K562 (cell line): ENCODE measurements around the gene ZFYVE1. TPM values are rescaled to one million over a fixed set of nuclear protein-coding genes. Genes with fewer than 3 reads are reported as not detected.

Experiments used
- CREB5 ChIP-seq: fragments of 250-450 bp; sonication (Bioruptor Pico); IDR thresholded peaks from 2 replicates; pipeline ENCODE4 v1.5.0; 2020; ENCODE audit warnings: mild to moderate bottlenecking
- EP300 ChIP-seq: IDR thresholded peaks from 2 replicates; pipeline ENCODE4 v1.6.1; 2012; ENCODE audit warnings: low read length, improper control_type of control experiment
- GABPA ChIP-seq: fragments of 200-800 bp; sonication (Bioruptor generic); conservative IDR thresholded peaks from 2 replicates; pipeline ENCODE4 v1.6.1; 2016; ENCODE audit warnings: low read depth, missing genetic modification characterization, missing compliant biosample characterization
- GATAD2B ChIP-seq: fragments of 450-650 bp; IDR thresholded peaks from 2 replicates; pipeline ENCODE4 v1.6.1; 2017; ENCODE audit warnings: mild to moderate bottlenecking, borderline replicate concordance
- MAFG ChIP-seq: fragments of 450-650 bp; conservative IDR thresholded peaks from 2 replicates; pipeline ENCODE4 v1.6.1; 2016; ENCODE audit warnings: missing genetic modification characterization, missing compliant biosample characterization
- MEF2D ChIP-seq: conservative IDR thresholded peaks from 2 replicates; pipeline ENCODE4 v1.6.1; 2016; ENCODE audit warnings: low read depth, missing genetic modification characterization, missing compliant biosample characterization
- RREB1 ChIP-seq: fragments of 250-450 bp; sonication (Bioruptor Pico); IDR thresholded peaks from 2 replicates; pipeline ENCODE4 v1.4.0; 2020
- THRA ChIP-seq: fragments of 450-650 bp; IDR thresholded peaks from 2 replicates; pipeline ENCODE4 v1.6.1; 2017; ENCODE audit warnings: mild to moderate bottlenecking, moderate library complexity
- ZFP30 ChIP-seq: fragments of 250-450 bp; sonication (Bioruptor Pico); IDR thresholded peaks from 2 replicates; pipeline ENCODE4 v1.8.0; 2022; ENCODE audit warnings: moderate library complexity, mild to moderate bottlenecking, inconsistent platforms, borderline replicate concordance
- ZNF140 ChIP-seq: fragments of 250-450 bp; sonication (Bioruptor Pico); IDR thresholded peaks from 2 replicates; pipeline ENCODE4 v1.8.0; 2021; ENCODE audit warnings: moderate library complexity, mild to moderate bottlenecking, inconsistent platforms
- ZNF316 ChIP-seq: fragments of 450-650 bp; IDR thresholded peaks from 2 replicates; pipeline ENCODE4 v1.6.1; 2016
- polyA plus RNA-seq, 8 experiments: library from polyadenylated mRNA; depleted of rRNA in 4 of 8; stranded (reverse) in 5 of 8; unstranded in 3 of 8; fragments of >200 nt; fragmentation: Nextera tagmentation in 2 of 8; fragmentation: Illumina TruSeq in 1 of 8; extraction: Ambion mirVana in 2 of 8; extraction: Trizol in 1 of 8; gene quantifications; 2 replicates each; pipeline versions ENCODE4 v1.2.1 to v1.2.3, GENCODE V29; 2011 to 2014; ENCODE audit warnings: inconsistent platforms in 1 of 8, missing spikeins in 1 of 8
- total RNA-seq, 7 experiments: library from RNA; depleted of rRNA in 6 of 7; stranded (reverse); fragments of >200 nt in 6 of 7; fragmentation: Illumina TruSeq in 2 of 7; extraction: Trizol in 2 of 7; gene quantifications; 2 replicates each; pipeline versions ENCODE4 v1.2.1 to v1.2.3, GENCODE V29; 2011 to 2021; ENCODE audit warnings: low replicate concordance in 1 of 7
- TF ChIP-seq, protein P1 (sequence below): fragments of 250-450 bp; sonication (Bioruptor Pico); IDR thresholded peaks from 2 replicates; pipeline ENCODE4 v1.8.0; 2021; ENCODE audit warnings: moderate library complexity, mild to moderate bottlenecking, inconsistent platforms
- TF ChIP-seq, protein P2 (sequence below): fragments of 250-450 bp; sonication (Bioruptor Pico); IDR thresholded peaks from 2 replicates; pipeline ENCODE4 v1.9.0; 2021; ENCODE audit warnings: mild to moderate bottlenecking, inconsistent platforms

The ZFYVE1 gene
- total and polyA plus RNA-seq, 9 of the 15 experiments (the other 6 are each of a cell fraction or from before 2014, with no cell fraction given): 0.62 to 5.5 (median 3.4) TPM

DNA sequence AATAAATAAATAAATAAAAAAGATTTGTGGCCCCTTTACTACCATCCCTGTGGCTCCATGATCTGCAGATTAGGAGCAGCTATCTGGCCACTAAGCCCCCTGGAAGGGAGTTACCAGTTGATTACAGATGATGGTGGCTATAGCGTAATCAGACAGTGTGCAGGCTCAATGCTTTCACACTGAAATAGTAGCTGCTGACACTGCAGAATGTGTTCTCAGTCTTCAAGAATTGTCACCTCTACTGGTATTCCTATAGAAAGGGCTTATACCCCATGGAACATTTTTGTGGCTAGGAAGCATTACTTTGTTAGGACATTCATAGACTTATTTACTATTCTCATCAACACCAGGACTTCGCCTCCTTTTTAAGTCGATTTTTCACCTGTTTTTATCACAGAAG, 69.7 kb downstream of the ZFYVE1 start (continued):
- TF ChIP-seq, protein P1, sequence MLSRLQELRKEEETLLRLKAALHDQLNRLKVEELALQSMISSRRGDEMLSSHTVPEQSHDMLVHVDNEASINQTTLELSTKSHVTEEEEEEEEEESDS (CRISPR knock-in tag): no peak
- no peak for TF ChIP-seq CREB5
- no peak for TF ChIP-seq ZFP30 (CRISPR knock-in tag)
- TF ChIP-seq ZNF316: peak; percentile 36
- TF ChIP-seq GABPA (tag): no peak
- no peak for TF ChIP-seq MEF2D
- TF ChIP-seq MAFG (tag): peak; percentile 26; the same call in 1 of the 2 replicates
- no peak for TF ChIP-seq RREB1 (CRISPR knock-in tag)
- no peak for TF ChIP-seq GATAD2B
- TF ChIP-seq ZNF140 (CRISPR knock-in tag): no peak
- TF ChIP-seq THRA: no peak
- TF ChIP-seq, protein P2, sequence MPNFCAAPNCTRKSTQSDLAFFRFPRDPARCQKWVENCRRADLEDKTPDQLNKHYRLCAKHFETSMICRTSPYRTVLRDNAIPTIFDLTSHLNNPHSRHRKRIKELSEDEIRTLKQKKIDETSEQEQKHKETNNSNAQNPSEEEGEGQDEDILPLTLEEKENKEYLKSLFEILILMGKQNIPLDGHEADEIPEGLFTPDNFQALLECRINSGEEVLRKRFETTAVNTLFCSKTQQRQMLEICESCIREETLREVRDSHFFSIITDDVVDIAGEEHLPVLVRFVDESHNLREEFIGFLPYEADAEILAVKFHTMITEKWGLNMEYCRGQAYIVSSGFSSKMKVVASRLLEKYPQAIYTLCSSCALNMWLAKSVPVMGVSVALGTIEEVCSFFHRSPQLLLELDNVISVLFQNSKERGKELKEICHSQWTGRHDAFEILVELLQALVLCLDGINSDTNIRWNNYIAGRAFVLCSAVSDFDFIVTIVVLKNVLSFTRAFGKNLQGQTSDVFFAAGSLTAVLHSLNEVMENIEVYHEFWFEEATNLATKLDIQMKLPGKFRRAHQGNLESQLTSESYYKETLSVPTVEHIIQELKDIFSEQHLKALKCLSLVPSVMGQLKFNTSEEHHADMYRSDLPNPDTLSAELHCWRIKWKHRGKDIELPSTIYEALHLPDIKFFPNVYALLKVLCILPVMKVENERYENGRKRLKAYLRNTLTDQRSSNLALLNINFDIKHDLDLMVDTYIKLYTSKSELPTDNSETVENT: no peak
- no peak for TF ChIP-seq EP300
